Measurements from ENCODE around the gene KCNIP1.

KCNIP1 gene

GRCh38 chr5:170656346-170656745, 152.5 kb downstream of the KCNIP1 start:
- TF ChIP-seq RAD21 (IDR thresholded peaks at IDR 0.05; ENCODE audit: low read depth) (no peak), TEAD4 (IDR thresholded peaks at IDR 0.05) (no peak), EP300 (IDR thresholded peaks at IDR 0.05; ENCODE audit: borderline replicate concordance) (no peak), CEBPB (IDR thresholded peaks at IDR 0.05) (no peak), YY1 (IDR thresholded peaks at IDR 0.05; ENCODE audit: low read depth) (no peak), TAF1 (IDR thresholded peaks at IDR 0.05; ENCODE audit: low read depth) (no peak), ZBTB7A (IDR thresholded peaks at IDR 0.05; ENCODE audit: low read depth) (no peak), REST (IDR thresholded peaks at IDR 0.05; ENCODE audit: low read depth) (no peak), FOXM1 (IDR thresholded peaks at IDR 0.05; ENCODE audit: borderline replicate concordance, low read depth) (no peak), TCF12 (IDR thresholded peaks at IDR 0.05; ENCODE audit: low read depth) (no peak), NFIC (IDR thresholded peaks at IDR 0.05) (no peak)
- TF ChIP-seq, protein P1, sequence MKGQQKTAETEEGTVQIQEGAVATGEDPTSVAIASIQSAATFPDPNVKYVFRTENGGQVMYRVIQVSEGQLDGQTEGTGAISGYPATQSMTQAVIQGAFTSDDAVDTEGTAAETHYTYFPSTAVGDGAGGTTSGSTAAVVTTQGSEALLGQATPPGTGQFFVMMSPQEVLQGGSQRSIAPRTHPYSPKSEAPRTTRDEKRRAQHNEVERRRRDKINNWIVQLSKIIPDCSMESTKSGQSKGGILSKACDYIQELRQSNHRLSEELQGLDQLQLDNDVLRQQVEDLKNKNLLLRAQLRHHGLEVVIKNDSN (IDR thresholded peaks at IDR 0.05): no peak
- TF ChIP-seq, protein P2, sequence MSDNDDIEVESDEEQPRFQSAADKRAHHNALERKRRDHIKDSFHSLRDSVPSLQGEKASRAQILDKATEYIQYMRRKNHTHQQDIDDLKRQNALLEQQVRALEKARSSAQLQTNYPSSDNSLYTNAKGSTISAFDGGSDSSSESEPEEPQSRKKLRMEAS (IDR thresholded peaks at IDR 0.05): no peak

DNA sequence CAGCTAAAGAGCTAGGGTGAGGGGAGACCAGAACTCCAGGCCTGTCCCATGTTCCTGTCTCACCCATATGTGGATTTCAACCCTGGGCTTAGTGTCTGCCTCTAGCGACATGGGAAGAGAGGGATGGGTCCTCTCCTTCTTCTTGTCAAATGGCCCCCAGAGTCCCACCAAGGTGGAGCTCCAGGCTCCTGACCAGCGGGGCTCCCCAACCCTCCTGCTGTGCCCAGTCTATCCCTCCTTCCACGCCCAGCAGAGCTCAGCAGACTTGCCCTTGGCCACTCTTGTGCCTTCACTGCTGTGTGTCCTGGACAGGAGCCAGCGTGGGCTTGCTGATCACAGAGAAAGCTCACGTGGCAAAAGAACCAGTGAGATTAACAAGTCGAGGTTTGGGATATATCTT, 156.7 kb downstream of the KCNIP1 start:
- TF ChIP-seq CEBPB (IDR thresholded peaks at IDR 0.05) (no peak), FOXM1 (IDR thresholded peaks at IDR 0.05; ENCODE audit: borderline replicate concordance, low read depth) (no peak), EP300 (IDR thresholded peaks at IDR 0.05; ENCODE audit: borderline replicate concordance) (no peak), TAF1 (IDR thresholded peaks at IDR 0.05; ENCODE audit: low read depth) (no peak), CREB1 (IDR thresholded peaks at IDR 0.05; ENCODE audit: low read depth) (no peak), EGR1 (IDR thresholded peaks at IDR 0.05) (no peak), YY1 (IDR thresholded peaks at IDR 0.05; ENCODE audit: low read depth) (no peak), TEAD4 (IDR thresholded peaks at IDR 0.05) (no peak), ZBTB7A (IDR thresholded peaks at IDR 0.05; ENCODE audit: low read depth) (no peak), REST (IDR thresholded peaks at IDR 0.05; ENCODE audit: low read depth) (no peak), RAD21 (IDR thresholded peaks at IDR 0.05; ENCODE audit: low read depth) (no peak), TCF12 (IDR thresholded peaks at IDR 0.05; ENCODE audit: low read depth) (no peak), NFIC (IDR thresholded peaks at IDR 0.05) (no peak)
- TF ChIP-seq, protein P1 (IDR thresholded peaks at IDR 0.05): no peak
- TF ChIP-seq, protein P2 (IDR thresholded peaks at IDR 0.05): no peak

GRCh38 chr5:170662966-170663365, 159.1 kb downstream of the KCNIP1 start:
- no peak for TF ChIP-seq TEAD4 (IDR thresholded peaks at IDR 0.05)
- TF ChIP-seq, protein P2 (IDR thresholded peaks at IDR 0.05): no peak
- TF ChIP-seq TAF1 (IDR thresholded peaks at IDR 0.05; ENCODE audit: low read depth): no peak
- TF ChIP-seq REST (IDR thresholded peaks at IDR 0.05; ENCODE audit: low read depth): no peak
- no peak for TF ChIP-seq ZBTB7A (IDR thresholded peaks at IDR 0.05; ENCODE audit: low read depth)
- TF ChIP-seq RAD21 (IDR thresholded peaks at IDR 0.05; ENCODE audit: low read depth): no peak

GRCh38 chr5:170678811-170679210, 175.0 kb downstream of the KCNIP1 start:
- no peak for TF ChIP-seq YY1 (IDR thresholded peaks at IDR 0.05; ENCODE audit: low read depth)
- no peak for TF ChIP-seq REST (IDR thresholded peaks at IDR 0.05; ENCODE audit: low read depth)
- TF ChIP-seq CREB1 (IDR thresholded peaks at IDR 0.05; ENCODE audit: low read depth): no peak
- no peak for TF ChIP-seq FOXM1 (IDR thresholded peaks at IDR 0.05; ENCODE audit: borderline replicate concordance, low read depth)
- TF ChIP-seq TEAD4 (IDR thresholded peaks at IDR 0.05): no peak
- TF ChIP-seq NFIC (IDR thresholded peaks at IDR 0.05): no peak
- no peak for TF ChIP-seq CEBPB (IDR thresholded peaks at IDR 0.05)
- no peak for TF ChIP-seq TAF1 (IDR thresholded peaks at IDR 0.05; ENCODE audit: low read depth)
- TF ChIP-seq EGR1 (IDR thresholded peaks at IDR 0.05): no peak

All from Ishikawa (cell line).